ENCODE measurements around the gene BCL2L2. TPM values are rescaled to one million over a fixed set of nuclear protein-coding genes. Genes with fewer than 3 reads are reported as not detected.
A peak's percentile ranks its signal among the peaks of the same experiment; 100 is the strongest.

BCL2L2 gene
- total RNA-seq, 4 donors from 2014 or later: 35.4 to 48.4 (median 44.7) TPM

DNA sequence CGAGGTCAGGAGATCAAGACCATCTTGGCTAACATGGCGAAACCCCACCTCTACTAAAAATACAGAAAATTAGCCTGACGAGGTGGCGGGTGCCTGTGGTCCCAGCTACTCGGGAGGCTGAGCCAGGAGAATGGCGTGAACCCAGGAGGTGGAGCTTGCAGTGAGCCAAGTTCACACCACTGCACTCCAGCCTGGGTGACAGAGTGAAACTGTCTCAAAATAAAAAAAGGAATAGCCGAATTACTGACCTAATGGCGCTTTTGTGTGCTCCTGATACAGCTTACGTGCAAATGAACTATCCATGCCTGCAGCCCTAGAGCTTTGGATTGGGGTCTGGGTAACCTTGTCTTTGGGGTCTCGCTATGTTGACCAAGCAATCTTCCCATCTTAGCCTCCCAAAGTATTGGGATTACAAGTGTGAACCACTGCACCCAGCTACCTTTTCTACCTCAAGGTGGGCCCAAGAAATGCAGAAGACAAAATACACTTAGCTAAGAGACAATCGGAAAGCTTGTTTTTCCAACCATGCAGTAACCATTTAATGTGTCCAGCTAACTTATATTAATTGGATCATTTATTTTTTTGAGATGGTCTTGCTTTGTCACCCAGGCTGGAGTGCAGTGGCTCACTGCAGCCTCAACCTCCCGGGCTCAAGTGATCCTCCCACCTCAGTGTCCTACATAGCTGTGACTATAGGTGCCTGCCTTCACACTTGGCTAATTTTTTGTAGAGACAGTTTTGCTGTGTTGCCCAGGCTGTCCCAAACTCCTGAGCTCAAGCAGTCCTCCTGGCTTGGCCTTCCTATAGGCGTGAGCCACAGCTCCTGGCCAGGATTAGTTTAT is 20.1 kb downstream of the BCL2L2 start:
- TF ChIP-seq, protein P1, sequence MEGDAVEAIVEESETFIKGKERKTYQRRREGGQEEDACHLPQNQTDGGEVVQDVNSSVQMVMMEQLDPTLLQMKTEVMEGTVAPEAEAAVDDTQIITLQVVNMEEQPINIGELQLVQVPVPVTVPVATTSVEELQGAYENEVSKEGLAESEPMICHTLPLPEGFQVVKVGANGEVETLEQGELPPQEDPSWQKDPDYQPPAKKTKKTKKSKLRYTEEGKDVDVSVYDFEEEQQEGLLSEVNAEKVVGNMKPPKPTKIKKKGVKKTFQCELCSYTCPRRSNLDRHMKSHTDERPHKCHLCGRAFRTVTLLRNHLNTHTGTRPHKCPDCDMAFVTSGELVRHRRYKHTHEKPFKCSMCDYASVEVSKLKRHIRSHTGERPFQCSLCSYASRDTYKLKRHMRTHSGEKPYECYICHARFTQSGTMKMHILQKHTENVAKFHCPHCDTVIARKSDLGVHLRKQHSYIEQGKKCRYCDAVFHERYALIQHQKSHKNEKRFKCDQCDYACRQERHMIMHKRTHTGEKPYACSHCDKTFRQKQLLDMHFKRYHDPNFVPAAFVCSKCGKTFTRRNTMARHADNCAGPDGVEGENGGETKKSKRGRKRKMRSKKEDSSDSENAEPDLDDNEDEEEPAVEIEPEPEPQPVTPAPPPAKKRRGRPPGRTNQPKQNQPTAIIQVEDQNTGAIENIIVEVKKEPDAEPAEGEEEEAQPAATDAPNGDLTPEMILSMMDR (IDR thresholded peaks at IDR 0.05): no peak
- TF ChIP-seq POLR2AphosphoS5 (IDR thresholded peaks at IDR 0.05): no peak
- no peak for TF ChIP-seq EP300 (IDR thresholded peaks at IDR 0.05)
- TF ChIP-seq POLR2A (IDR thresholded peaks at IDR 0.05): no peak
- WGBS: 80% methylated on average over 13 of the region's 13 CpGs

DNA sequence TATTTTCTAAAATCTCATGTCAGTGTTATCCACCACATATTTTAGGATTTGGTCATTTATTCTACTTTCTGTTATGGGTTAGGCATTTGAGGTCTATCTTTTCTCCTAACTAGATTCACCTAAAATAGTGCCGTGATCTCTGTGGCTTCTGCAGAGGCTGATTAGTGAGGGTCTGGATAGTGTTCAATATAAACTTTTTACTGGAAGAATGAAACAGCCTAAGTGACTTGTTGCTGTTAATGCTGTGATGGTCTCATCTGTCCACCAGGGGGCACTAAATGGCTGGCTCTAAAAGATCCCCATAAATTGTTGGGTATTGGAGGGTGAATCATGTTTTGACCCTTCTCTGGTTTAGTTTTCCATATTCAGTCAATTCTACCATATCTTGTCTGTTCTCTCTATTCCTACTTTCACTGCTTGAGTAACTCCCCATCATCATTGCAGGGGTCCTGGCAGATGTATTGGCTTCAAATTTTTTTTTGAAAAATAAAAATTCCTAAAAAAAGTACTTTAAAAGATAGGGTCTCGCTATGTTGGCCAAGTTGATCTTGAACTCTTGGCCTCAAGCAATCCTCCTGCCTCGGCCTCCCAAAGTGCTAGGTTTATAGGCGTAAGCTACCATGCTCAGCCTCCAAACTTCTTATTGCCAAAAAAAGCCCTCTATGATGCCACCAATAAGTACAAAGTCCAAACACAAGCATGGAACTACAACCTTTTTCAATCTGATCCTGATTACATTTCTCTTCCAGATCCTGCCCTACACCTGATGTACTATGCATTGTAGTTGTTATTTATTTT is 21.5 kb downstream of the BCL2L2 start:
- TF ChIP-seq EP300 (IDR thresholded peaks at IDR 0.05): no peak
- no peak for TF ChIP-seq POLR2A (IDR thresholded peaks at IDR 0.05)
- no peak for TF ChIP-seq POLR2AphosphoS5 (IDR thresholded peaks at IDR 0.05)
- TF ChIP-seq, protein P1 (IDR thresholded peaks at IDR 0.05): peak; percentile 73 to 91
- Histone ChIP-seq H3K4me1 (peaks cover 4% of the 10 kb centered on the region), H3K4me3 (no peak overlapping the region), H3K36me3 (peaks cover 23% of the 10 kb centered on the region), H3K27ac (no peak overlapping the region), H3K27me3 (no peaks in the 10 kb centered on the region), H3K9me3 (no peaks in the 10 kb centered on the region)
- 44% methylated on average over 4 of the region's 4 CpGs for WGBS
- DNase-seq (ENCODE audit: low spot score in 2 of 2): peak in 1 of 2 donors; percentile 84

More for the DNA sequence above, 20.1 kb downstream of the BCL2L2 start:
- Histone ChIP-seq H3K36me3 (peaks cover 27% of the 10 kb centered on the region), H3K27ac (no peak overlapping the region), H3K4me1 (peaks cover 15% of the 10 kb centered on the region), H3K27me3 (no peaks in the 10 kb centered on the region), H3K9me3 (no peaks in the 10 kb centered on the region), H3K4me3 (no peak overlapping the region)
- no peak for DNase-seq (ENCODE audit: low spot score in 2 of 2)

DNA sequence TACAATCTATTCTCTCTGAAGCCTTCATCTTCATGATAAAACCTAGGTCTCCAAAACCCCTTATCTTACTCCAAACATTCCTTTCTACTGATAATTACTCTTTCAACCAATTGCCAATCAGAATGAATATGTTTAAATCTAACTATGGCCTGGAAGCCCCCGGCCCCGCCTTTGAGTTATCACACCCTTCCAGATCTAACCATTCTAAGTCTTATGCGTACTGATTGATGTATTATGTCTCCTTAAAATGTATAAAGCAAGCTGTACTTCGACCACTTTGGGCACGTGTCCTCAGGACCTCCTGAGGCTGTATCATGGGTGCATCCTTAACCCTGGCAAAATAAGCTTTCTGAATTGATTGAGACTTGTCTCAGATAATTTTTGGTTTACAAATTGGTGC is 29.0 kb downstream of the BCL2L2 start:
- no peaks in the 10 kb centered on the region for H3K9me3 ChIP-seq
- DNase-seq (ENCODE audit: low spot score in 2 of 2): no peak
- no peaks in the 10 kb centered on the region for H3K27me3 ChIP-seq
- no peak for TF ChIP-seq POLR2A (IDR thresholded peaks at IDR 0.05)
- TF ChIP-seq EP300 (IDR thresholded peaks at IDR 0.05): no peak
- TF ChIP-seq, protein P1 (IDR thresholded peaks at IDR 0.05): no peak
- TF ChIP-seq POLR2AphosphoS5 (IDR thresholded peaks at IDR 0.05): no peak
- 88% methylated on average over 5 of the region's 5 CpGs for WGBS
- H3K4me1 ChIP-seq: no peaks in the 10 kb centered on the region
- no peak overlapping the region for H3K4me3 ChIP-seq
- no peaks in the 10 kb centered on the region for H3K36me3 ChIP-seq
- no peak overlapping the region for H3K27ac ChIP-seq

DNA sequence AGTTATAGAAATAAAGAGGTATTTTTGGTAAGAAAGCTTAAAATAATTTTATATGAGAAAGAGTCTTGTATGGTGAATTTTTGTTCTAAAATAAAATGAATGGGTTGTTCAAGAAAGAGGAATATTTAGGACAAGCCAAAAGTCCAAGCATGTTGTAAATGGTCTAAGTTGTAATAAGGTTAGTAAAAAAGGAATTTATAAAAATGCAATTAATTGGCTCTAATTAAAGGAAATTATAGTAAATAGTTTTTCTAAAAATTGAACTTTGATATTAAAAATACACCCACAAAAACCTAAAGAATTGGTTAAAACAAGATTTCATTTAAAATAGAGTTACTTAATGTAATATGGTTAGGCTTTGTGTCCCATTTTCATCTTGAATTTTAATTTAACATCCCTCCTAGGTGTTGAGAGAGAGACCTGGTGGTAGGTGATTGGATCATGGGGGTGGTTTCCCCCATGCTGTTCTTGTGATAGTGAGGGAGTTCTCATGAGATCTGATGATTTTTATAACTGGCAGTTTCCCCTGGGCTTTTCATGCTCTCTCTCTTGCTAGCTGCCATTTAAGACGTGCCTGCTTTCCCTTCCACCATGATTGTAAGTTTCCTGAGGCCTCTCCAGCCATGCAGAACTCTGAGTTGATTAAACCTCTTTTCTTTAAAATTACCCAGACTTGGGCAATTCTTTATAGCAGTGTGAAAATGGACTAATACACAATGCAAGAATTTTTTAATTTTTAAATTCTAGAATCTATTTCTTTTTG is 33.1 kb downstream of the BCL2L2 start:
- H3K27me3 ChIP-seq: no peaks in the 10 kb centered on the region
- no peaks in the 10 kb centered on the region for H3K36me3 ChIP-seq
- H3K4me3 ChIP-seq: no peak overlapping the region
- H3K4me1 ChIP-seq: no peaks in the 10 kb centered on the region
- H3K27ac ChIP-seq: no peak overlapping the region
- WGBS: 86% methylated on average over 1 of the region's 1 CpG
- no peaks in the 10 kb centered on the region for H3K9me3 ChIP-seq
- no peak for DNase-seq (ENCODE audit: low spot score in 2 of 2)
- TF ChIP-seq EP300 (IDR thresholded peaks at IDR 0.05): no peak
- TF ChIP-seq, protein P1 (IDR thresholded peaks at IDR 0.05): no peak
- TF ChIP-seq POLR2A (IDR thresholded peaks at IDR 0.05): no peak
- TF ChIP-seq POLR2AphosphoS5 (IDR thresholded peaks at IDR 0.05): no peak
